Fibroblast of skin of right quadriceps (primary cell): Measurements from ENCODE around the gene CUX1.
"Not testable (repeated sequence)": the region's sequence is repeated elsewhere in the genome, so short reads cannot be mapped to it uniquely, and the experiment has no call there.

ENCODE experiments used
- DNase-seq: peaks from one replicate; pipeline ENCODE4 v3.0.0-alpha.2; 2013

CUX1 gene

GRCh38 chr7:102154425-102154824 is 337.0 kb downstream of the CUX1 start:
- DNase-seq: no peak

- no peak for DNase-seq
Observed at GRCh38 chr7:102155821-102156441, 338.5 kb downstream of the CUX1 start.

GRCh38 chr7:102156867-102157266 is 339.4 kb downstream of the CUX1 start:
- DNase-seq: no peak

- DNase-seq: no peak
Observed at GRCh38 chr7:102165136-102165535, 347.7 kb downstream of the CUX1 start.

DNA sequence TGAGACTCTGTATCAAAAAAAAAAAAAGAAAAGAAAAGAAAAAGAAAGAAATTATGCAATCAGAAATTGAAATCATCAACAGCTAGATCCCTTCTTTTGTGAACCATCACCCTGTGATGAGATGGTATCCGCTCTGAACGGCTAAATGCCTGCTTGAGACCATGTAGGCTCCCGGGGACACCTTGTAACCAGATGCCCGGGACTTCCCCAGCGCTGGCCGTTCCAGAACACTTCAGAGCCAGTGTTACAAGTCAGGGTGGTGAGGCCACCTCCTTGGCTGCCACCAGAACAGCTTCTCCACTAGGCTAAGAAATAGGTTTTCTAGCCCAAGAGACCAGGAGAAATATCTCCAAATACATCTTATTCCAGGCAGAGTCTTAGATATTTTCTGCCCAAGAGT is 349.8 kb downstream of the CUX1 start:
- no peak for DNase-seq

- no peak for DNase-seq
Observed at GRCh38 chr7:102169651-102170392, 352.4 kb downstream of the CUX1 start.

- DNase-seq: no peak
Observed at GRCh38 chr7:102170393-102170970, 353.1 kb downstream of the CUX1 start.

DNA sequence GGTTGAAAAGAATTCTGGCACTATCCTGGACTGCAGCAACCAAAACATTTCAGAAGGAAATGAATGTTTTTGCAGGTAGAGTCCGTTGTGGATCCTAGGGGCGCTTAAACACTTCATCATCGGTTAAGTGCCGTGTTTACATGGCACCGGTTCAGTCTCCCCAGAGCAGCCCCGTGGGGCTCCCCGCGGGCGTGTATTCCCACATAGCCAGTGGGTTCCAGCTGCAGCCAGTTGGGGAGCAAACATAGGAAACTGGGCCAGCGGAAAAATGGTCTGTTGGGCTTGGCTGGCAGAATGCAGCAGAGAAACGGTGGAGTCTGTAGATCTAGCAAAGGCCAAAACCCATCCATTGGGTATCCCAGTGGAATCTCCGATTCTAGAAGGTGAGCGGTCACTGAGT is 356.2 kb downstream of the CUX1 start:
- DNase-seq: no peak

DNA sequence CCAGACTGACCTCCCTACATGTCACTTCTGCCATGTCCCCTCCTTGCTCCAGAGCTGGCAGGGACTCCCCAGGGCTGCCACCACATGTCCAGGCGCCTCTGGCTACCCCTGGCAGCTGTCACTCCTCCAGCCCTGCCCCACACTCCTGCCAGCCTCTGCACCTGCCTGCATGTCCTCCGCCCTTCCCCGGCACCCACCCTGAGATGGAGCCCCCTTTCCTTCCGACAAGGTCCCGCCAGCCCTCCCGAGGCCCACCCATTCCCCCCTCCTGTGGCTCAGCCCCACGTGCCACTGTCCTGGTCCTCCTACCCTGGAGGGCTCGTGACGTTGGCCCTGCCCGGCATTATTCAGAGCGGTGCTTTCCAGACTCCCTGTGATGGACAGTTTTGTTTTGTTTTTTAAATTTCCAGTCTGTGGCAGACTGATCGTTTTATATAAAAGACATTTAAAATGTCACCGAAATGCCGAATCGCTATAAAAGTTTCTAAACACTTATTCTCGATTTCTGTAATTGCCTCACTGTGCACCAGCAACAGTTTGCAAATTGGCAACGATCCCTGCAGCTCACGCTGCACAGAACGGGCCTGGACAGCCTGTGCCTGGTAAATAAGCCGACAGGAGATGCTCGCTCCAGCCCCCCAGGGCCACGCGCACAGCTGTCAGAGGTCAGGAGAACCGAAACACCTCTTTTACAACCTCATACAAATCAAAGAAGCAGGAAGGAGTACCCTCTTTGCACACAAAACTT is 358.2 kb downstream of the CUX1 start:
- DNase-seq: no peak

GRCh38 chr7:102178410-102178809 is 361.0 kb downstream of the CUX1 start:
- no peak for DNase-seq

GRCh38 chr7:102180727-102181126 is 363.3 kb downstream of the CUX1 start:
- no peak for DNase-seq

- no peak for DNase-seq
Observed at GRCh38 chr7:102181517-102181916, 364.1 kb downstream of the CUX1 start.

DNA sequence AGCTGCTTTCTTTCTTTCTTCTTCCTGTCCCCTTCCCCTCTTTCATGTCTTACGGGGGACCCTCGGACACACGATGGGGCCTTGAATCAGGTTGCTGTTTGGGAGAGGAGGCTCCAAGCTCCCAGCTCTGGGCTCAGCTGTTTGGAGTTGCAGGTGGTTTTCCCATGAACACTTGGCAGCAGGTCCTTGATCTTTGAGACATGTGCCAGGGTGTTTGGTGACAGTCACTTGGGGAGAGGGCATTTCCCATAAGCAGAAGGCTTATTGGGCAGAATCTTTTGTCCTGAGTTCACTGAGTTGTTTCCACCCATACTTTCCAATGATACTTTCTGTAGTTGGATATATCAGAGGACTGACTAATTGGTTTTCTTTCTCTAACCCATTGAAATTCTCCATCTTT is 364.6 kb downstream of the CUX1 start:
- DNase-seq: no peak

GRCh38 chr7:102183848-102184247 is 366.4 kb downstream of the CUX1 start:
- not testable (repeated sequence) for DNase-seq

GRCh38 chr7:102184303-102184702 is 366.9 kb downstream of the CUX1 start:
- DNase-seq: no peak

GRCh38 chr7:102185796-102186195 is 368.4 kb downstream of the CUX1 start:
- no peak for DNase-seq

DNA sequence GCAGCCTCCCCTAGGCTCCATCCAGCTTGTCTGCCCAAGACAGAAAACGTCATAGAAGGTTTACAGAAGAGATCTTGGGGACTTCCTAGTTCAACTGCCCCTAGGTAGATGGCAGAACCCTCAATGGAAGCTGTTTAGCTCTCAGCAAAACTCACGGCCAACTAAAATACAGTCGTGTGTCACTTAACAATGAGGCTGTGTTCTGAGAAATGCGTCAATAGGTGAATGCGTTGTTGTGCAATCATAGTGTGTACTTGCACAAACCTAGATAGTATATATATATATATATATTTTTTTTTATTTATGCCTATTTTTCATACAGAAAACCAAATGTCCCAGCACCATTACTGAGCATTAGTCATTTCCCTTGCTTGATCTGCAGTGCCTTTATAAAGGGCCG is 368.9 kb downstream of the CUX1 start:
- DNase-seq: no peak

DNA sequence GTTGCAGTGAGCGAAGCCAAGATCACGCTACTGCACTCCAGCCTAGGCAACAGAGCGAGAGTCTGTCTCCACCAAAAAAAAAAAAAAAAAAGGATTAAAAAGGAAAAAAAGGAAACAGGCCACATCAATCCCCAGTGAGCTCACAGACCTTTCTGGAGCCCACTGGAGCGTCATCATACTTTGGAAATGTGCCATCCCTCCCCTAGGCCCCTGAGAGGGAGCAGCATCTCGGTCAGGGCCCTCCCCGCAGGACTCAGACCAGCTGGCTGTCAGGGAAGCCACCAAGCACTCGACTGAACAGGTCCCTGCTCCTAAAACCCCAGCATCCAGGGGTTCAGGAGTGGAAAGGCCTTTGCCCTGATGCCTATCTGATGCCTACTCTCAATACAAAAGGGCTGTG is 371.3 kb downstream of the CUX1 start:
- DNase-seq: peak; percentile 7

DNA sequence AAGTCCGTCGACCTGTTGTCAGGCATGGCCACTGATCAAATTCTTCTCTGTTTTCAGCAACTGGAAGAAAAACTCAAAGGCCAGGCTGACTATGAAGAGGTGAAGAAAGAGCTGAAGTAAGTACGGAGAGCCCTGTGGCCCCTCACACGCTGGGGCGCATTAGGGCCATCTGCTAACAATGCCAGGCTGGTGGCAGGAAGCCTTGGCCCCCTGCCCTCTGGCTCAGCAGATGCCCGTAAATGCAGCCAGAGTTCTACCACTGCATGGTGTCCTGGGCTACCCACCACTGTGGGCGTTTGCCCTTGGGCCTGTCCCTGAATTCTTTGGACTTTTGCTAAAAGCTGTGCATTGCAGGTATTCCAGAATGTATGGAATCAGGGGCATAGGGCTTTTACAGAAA is 372.3 kb downstream of the CUX1 start:
- DNase-seq: no peak

- no peak for DNase-seq
Observed at GRCh38 chr7:102190776-102191350, 373.4 kb downstream of the CUX1 start.

GRCh38 chr7:102191556-102192379 is 374.3 kb downstream of the CUX1 start:
- no peak for DNase-seq

- DNase-seq: no peak
Observed at GRCh38 chr7:102192790-102193189, 375.4 kb downstream of the CUX1 start.
